GM18526 (cell line): ENCODE results near the gene CDC20B.

Experiments used
- POLR2A ChIP-seq: IDR thresholded peaks from 3 replicates; pipeline ENCODE4 v1.6.1; 2011; ENCODE audit not compliant: insufficient read length; ENCODE audit errors: extremely low read depth

Gene CDC20B, protein sequence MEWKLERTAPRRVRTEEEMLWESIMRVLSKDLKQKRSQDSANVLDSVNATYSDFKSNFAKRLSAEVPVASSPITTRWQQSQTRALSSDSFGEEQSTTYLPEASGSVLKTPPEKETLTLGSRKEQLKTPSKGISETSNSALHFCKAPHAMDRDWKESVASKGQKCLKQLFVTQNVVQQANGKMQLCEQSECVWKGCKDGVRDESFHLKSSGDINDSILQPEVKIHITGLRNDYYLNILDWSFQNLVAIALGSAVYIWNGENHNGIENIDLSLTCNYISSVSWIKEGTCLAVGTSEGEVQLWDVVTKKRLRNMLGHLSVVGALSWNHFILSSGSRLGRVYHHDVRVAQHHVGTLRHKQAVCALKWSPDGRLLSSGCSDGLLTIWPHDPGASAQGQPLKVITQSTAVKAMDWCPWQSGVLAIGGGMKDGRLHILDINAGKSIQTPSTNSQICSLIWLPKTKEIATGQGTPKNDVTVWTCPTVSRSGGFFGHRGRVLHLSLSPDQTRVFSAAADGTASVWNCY

DNA sequence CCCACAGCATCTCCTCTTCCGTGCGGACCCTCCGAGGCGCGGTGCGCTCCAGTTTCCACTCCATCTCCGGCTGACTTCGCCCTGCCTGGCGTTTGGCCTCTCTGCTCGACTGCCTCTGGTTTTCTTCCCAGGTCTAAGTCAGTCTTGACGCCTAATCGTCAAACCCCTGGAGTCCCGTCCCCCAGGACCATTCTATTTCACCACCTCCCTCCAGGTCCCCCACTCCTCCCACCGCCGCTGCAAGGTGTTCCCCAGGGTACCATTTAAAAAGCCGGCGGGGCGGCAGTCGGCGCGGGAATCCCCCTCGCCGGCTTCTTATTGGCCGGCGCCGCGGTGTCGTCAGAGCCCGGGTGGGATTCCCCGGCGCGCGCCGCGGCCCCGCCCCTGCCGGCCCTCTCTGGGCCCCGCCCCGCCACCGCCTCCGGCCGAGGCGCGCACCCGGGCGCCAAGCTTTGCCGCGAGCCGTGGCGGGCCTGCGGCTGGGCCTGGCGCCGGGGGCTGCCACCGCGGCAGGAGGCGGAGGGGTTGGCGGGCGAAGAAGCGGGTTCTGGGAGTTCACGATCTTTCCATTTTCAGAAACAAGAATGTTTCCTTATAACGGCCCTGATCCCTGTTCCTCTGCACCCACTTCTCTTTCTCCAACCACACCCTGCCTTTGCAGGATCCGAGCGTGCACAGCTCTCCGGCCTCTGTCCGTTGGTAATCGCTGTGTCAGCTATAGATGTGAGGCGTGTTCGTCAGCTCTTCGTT, at the start of gene CDC20B:
Gene CDC20B (minus strand): TSS at position 241 of the 750 bp plus-strand sequence. CDS start 177 bp downstream, at position 64.
- TF ChIP-seq POLR2A, result no peak

DNA sequence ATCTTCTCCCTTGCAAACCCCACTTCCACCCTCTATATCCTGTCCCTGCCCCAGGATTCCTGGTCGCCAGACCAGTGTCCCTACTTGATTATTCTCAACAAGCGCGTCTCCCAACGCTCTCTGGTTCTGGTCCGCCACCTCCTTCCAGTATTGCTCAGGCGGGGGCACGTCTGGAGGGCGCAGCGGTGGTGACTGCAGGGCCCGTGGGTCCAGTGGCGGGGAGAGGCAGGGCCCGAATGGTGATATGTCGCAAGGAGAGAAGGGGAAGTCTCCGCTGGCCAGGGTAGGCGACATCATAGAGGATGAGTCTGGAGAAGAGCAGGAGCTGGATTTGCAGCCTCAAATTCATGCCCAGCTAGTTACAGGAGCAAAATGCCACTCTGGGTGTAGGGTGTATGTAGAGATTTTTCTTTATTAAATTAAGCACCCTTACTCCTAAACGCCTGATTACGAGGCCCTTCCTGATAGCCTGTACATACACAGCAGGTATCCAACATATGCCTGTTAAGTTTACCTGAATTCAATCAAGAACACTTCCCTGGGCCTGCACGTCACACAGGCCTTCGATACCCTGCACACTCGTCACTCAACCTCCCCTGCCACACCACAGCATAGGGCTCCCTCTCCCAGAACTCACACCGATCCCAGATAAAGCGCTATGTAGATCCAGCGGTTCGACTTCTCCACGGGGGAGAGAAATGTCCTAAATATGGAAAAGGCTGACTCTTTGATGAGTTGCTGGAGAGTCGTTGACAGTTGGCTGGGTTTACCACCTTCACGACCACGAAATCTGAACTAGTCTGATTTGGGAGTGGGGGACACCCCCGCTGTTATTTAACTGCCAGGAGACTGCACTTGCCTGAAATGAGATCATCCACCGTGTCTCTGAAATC, 49.4 kb upstream of the CDC20B start:
- TF ChIP-seq POLR2A, result no peak

DNA sequence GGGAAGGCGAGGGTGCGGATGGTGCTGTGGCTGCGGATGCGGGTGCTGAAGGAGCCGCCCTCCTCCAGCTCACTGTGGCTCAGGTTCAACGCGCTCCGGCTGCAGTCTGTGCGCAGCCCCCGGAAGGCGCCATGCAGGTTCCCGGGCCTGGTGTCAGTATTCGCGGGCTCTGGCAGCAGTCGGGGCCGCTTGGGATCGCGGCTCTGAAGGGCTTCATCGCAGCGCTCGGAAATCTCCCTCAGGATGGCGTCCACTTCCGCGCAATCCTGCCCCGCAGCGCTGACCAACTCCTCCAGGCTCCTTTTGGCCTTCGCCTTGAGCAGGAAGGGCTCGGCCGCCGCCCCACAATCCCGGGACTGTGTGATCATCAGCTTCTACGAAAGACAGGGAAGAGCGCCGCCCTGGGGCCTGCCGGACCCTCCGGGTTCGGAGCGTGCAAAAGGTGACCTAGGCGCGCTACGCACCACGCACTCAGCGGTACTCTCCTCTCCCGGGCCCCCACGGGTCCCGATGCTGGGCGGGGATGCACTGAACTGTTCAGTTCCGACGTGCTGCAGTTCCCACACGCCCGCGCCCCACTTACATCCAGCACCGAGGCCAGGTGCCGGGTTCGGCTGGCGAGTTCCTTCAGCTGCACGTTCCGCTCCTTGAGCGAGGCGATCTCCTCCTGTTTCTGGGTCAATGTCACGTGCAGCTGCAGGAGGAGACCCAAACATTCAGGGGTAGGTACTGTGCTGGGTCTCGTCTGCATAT, 47.6 kb upstream of the CDC20B start:
- no peak for TF ChIP-seq POLR2A

DNA sequence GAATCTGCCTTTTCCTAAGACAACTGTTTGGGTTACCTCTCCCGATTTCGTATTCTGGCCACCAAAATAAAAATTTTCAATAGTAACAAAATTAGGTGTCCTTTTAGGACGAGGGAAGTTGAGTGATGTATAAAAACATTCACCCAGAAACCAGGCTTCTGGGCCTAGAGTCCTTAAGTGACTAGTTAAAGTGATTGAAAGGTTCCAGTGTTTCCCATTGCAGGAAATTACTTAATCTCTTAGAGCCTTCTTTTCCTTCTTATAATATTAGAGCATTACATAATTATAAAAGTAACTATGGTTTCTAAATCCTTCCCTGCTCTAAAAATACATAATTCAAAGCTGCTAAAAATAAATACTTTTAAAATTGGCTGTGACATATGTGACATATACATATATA, 46.8 kb upstream of the CDC20B start:
- TF ChIP-seq POLR2A, result no peak

DNA sequence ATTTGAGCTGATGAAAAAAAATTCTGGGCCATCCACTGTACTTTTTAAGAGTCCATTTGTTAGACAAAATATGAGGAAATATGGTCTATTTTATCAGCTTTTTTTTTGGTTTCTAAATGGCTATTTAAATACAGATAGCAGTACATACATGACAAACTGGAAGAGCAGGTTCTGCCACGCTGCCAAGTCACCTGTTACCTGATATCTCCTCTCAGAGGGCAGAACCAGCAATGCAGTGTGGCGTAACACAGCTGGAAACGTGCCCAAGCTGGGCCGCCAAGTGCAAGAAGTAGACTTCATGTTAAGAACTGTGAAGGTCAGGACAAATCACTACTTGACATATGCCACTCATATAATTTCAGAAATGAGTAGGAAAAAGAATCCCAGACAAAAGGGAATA, 46.0 kb upstream of the CDC20B start:
- no peak for TF ChIP-seq POLR2A

DNA sequence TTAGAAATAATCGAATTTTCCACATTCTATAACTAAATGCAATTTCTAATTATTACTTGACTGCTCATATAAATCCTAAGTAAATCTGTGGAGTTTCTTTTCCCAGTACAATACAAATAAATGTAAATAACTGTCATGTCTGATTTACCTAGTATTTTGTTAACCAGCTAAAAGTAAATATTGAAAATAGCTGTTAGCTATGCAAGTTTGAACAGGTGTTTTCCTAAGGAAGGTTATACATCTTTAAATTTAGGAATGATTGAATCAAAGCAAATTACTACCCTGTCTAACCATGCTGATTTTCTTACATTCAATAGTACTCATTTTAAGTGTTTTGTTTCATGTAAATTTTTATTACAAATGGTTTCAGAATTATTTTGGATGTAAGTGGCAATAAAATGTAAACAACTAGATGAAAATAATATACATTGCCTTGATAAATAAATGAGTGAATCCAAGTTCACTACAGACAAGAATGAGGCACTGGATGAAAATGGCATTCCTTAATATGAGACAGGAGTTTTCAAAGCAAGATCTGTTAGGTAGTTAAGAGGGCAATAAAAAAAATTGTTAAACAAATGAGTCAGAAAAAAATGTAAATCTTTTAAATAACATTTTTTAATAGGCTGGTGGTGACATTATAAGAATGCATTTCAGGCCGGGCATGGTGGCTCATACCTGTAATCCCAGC, 38.4 kb upstream of the CDC20B start:
- no peak for TF ChIP-seq POLR2A

DNA sequence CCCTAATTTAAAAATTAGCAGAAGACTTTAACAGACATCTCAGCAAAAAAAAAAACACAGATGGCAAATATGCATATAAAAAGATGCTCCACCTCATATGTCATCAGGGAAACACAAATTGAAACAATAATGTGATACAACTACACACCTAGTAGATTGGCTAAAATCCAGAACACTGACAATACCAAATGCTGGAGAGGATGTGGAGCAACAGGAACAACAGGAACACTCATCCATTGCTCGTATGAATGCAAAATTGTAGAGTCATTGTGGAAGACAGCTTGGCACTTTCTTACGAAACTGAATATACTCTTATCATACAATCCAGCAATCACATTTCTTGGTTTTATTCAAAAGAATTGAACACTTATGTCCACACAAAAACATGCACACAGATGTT, 32.0 kb upstream of the CDC20B start:
- TF ChIP-seq POLR2A, result no peak

DNA sequence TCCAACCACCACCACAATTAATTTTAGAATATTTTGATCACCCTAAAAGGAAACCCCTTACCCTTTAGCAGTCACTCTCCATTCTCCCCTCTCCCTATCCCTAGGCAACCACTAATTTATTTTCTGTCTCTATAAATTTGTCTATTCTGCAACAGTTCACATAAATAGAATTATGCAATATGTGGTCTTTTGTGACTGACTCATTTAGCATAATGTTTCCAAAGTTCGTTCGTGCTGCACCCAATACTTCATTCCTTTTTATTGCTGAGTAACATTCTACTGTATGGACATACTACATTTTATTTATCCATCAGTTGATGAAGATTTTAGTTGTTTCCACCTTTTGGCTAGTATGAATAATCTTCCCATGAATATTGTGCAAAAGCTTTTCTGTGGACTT, 18.2 kb upstream of the CDC20B start:
- TF ChIP-seq POLR2A, result no peak

DNA sequence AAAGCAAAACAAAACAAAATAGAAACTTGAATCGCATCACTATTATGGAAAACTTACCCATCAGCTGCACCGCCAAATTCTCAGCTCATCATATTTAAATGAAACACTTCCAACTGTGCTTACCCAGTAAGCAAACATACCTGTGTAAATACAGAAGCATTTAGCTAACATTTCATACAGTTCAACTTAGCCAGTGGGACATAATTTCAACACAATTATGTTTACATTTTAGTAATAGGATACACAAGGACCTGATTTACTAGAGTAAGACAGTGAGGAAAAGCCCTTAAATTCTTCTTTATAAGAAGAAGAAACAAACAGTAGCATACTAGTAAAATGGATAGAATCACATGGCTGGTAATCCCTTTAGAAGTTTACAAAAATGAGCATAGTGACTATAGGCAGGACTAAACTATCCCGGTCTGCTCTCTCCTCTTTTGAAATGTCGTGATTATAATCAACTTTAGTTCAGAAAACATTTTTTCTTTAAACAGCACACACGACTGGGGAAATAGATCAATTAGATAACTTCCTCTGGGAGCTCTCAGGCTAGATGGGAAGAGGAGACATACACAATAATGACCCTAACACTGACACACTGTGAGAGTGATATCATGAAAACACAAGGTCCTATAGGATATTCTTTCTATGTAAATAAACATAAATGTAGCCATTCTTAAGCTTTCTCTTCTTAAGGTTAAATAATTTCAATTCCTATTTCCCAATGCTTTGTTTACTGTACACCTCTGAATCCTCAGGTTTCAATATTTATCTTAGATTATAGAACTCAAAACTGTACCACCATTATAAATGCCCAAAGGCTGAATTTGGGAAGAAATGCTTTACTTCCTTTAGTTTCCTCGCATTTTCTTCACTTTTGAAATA, 15.9 kb upstream of the CDC20B start:
- TF ChIP-seq POLR2A, result no peak

DNA sequence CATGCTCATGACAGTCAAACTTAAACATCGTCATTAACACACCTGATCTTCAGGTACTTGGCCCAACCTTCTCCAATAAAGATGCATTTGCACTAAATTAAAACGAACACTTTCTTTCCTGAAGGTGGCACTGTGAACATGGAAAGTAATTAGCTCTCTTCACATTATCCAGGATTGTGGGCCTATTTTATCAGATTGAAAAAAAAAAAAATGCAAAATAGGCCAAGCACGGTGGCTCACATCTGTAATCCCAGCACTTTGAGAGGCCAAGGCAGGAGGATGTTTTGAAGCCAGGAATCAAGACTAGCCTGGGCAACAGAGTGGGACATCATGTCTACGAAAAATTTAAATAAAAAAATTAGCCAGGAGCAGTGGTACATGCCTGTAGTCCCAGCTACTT, 14.4 kb upstream of the CDC20B start:
- no peak for TF ChIP-seq POLR2A

DNA sequence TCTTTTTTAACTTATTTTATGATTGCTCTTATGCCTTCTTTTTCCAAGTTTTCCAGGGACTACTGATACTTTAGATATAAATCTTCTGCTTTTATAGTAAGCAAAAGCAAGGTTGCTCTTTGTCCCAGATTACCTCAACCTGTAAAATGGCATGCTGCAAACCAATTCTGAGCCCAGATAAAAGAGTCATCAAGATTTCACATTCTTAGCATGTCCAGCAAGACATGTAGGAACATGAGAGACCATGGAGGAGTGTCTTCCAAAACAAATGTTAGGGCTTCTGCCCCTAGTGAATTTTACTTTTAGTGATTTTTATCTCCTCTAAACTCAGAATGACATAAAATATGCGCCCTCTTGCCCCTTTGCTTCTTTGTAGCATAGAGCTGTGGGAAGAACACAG, 7.0 kb upstream of the CDC20B start:
- no peak for TF ChIP-seq POLR2A

DNA sequence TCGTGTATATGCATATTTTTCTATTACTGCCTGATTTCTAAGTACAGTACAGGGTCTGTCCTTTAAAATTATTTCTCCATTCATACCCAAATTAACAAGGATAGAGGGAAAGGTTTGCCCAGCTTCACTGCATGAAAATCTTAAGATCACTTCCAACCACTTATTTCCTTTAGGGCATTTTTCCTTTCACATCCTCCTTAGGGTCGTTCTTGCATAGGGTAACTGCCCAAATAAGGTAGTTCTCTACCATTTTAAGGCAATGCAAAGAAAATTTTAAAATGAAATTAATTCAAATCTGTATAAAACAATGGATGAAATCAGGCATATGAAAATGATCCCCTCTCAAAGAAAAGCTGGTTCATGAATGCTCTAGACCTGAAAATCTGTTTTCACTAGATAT, 4.1 kb upstream of the CDC20B start:
- TF ChIP-seq POLR2A, result no peak

DNA sequence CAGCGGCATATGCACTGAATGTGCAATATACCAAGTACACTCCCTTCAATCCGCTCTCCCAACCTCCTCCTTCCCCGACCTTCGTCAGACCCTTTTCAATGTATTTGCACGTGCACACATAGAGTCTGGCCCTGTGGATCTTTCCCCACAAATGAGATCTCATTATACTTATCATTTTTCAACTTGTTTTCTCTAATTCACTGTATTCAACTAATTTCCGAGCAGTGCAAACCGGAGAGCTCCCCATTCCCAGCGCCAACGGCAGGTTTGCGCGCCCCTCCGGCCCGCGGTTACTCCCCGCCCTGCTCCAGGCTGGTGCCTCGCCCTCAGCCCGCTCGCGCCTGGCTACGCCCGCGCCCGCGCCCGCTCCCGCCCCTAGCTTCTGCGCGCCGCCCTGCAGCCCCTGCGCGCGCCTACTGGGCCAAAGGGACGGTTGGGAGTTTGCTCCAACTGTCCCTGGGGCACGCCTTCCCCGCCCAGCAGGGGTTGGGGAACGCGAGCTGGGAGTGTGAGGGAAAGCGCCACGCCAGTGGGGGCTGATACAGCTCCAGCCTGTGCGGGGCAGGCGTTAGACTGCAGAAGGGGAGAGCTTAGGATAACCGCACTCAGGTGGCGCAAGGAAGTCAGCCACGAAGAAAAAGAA, 3.3 kb upstream of the CDC20B start:
- TF ChIP-seq POLR2A, result no peak

DNA sequence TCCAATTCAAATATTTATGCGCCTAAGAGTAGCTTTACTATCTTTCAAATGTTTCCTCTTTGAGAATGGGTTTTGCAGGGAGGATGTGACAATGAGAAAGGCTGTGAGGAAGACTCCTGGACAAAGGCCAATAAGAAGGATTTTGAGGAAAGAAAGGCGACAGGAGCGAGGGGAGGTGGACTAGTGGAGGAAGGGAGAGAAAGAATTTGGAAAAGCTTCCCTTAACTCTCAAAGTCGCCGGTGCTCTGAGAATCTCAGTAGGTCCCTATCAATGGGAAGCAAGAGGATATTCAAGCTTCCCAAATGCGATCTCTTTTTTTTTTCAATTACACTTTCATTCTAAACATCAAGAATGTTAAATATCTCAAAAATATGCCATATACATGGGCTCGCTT, 2.8 kb upstream of the CDC20B start:
- no peak for TF ChIP-seq POLR2A
